Mucosa of stomach (tissue), 1 donor: ENCODE measurements around the gene EXOSC10.
"Not testable (repeated sequence)": the region's sequence is repeated elsewhere in the genome, so short reads cannot be mapped to it uniquely, and the experiment has no call there.

Experiments used
- H3K27me3 ChIP-seq: one replicate; pipeline ENCODE4 v1.7.0; 2013; ENCODE audit warnings: mild to moderate bottlenecking, low read length; ENCODE audit not compliant: control insufficient read depth, insufficient read depth
- H3K36me3 ChIP-seq: one replicate; pipeline ENCODE4 v1.7.0; 2013; ENCODE audit warnings: low read length; ENCODE audit not compliant: control insufficient read depth, insufficient read depth
- H3K4me1 ChIP-seq: one replicate; pipeline ENCODE4 v1.7.0; 2013; ENCODE audit warnings: mild to moderate bottlenecking, low read length; ENCODE audit not compliant: control insufficient read depth, insufficient read depth
- H3K4me3 ChIP-seq: one replicate; pipeline ENCODE4 v1.7.0; 2013; ENCODE audit warnings: low read length
- H3K9ac ChIP-seq: one replicate; pipeline ENCODE4 v1.7.0; 2013; ENCODE audit warnings: mild to moderate bottlenecking, low read length, moderate library complexity
- H3K9me3 ChIP-seq: one replicate; pipeline ENCODE4 v1.7.0; 2013; ENCODE audit warnings: mild to moderate bottlenecking, low read length, moderate library complexity; ENCODE audit not compliant: control insufficient read depth
- donor health status: Pancreatic carcinoma.

EXOSC10 gene

DNA sequence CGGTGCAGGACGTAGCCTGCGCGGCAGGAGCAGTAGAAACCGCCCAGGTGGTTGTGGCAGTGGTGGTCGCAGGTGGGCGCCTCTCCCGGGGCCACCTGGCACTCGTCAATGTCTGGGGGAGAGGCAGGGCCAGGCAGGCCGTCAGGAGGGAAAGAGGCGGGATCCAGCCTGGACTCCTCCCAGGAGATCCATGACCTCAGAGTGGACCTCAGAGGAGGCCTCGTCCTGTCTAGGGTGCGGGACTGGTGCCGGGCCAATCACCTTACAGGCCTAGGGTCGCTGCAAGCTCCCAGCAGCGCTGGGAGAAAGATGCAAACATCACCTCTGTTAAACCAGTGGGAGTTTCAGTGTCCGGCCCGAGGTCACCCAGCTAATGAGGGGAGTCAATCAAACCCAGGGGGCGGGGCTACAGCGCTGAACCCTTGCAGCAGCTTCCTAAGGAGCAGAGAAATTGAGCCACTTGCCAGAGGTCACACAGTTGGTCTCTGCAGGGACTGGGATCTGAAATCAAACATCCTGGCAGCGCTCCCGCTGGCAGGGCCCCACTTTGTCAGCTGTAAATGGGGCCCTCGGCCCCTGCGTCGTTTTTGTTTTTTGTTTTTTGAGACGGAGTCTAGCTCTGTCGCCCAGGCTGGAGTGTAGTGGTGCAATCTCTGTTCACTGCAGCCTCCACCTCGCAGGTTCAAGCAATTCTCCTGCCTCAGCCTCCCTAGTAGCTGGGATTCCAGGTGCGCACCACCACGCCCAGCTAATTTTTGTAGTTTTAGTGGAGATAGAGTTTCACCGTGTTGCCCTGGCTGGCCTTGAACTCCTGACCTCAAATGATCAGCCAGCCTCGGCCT, 54.0 kb downstream of the EXOSC10 start:
- Histone ChIP-seq H3K4me3 (no peak overlapping the region), H3K36me3 (no peaks in the 10 kb centered on the region), H3K4me1 (no peaks in the 10 kb centered on the region), H3K9ac (no peak overlapping the region), H3K27me3 (no peaks in the 10 kb centered on the region), H3K9me3 (no peaks in the 10 kb centered on the region)

DNA sequence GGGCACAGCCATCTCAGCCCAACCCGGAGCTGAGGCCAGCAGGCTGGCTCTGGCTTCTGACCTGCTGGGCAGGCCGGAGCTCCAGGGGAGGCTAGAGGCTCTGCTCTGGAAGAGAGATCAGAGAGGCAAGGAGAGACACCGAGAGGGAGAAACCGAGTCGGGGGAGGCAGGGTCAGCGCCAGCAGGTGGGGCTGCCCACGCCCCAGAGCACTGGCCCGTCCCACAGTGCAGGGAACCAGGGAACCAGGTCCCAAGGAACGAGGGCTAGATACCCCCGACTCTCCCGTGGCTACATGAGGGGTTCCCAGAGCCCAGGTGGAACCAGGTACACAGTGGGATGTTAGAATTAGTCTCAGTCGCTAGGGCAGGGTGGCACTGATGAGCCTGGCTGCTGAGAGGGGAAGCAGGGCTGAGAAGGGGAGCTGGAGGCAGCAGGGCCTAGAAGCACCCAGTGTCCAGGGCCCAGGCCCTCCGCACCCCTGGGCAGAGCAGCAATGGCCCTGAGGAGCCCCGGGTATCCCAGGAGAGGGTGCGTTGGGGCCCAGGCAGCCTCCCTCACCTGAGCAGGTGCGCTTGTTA, 54.7 kb downstream of the EXOSC10 start:
- no peaks in the 10 kb centered on the region for H3K36me3 ChIP-seq
- H3K9ac ChIP-seq, result no peak overlapping the region
- no peaks in the 10 kb centered on the region for H3K4me1 ChIP-seq
- H3K9me3 ChIP-seq, result no peaks in the 10 kb centered on the region
- no peak overlapping the region for H3K4me3 ChIP-seq
- no peaks in the 10 kb centered on the region for H3K27me3 ChIP-seq

DNA sequence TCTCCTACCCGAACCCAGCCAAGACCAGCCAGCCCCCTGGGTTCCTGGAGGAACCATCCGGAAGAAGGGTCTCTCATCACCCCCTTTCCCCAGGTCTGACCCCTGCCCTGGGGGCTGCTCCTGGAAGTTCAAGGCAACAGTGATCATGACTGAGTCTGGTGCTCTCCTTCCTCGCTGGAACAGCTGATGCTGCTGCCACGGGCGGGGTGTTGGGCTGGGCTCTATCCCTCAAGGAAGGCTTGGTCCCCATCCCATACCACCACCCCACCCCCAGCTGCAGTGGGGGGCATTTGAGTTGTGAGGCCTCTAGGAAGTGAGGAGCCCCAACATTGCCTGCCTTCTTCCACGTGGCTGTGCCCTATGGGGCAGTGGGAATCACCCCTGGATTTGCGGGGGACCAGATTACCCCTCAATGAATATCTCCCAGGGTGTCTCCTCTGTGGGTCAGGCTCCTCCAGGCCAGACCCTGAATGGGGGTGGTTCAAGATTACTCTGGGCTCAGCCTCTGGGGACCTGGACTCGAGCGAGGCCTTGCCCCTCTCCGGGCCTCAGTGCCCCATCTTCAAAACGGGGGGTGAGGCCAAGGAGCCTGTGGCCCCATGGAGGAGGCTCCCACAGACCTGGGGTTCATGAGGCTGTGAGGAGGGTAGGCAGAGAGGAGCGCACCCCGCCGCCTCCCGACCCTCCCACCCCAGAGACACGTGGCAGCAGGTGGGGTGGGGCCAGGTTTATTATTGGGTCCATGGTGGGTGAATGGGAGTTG, 55.4 kb downstream of the EXOSC10 start:
- Histone ChIP-seq H3K9me3 (no peaks in the 10 kb centered on the region), H3K36me3 (no peaks in the 10 kb centered on the region), H3K4me1 (no peaks in the 10 kb centered on the region), H3K4me3 (no peak overlapping the region), H3K27me3 (no peaks in the 10 kb centered on the region), H3K9ac (no peak overlapping the region)

DNA sequence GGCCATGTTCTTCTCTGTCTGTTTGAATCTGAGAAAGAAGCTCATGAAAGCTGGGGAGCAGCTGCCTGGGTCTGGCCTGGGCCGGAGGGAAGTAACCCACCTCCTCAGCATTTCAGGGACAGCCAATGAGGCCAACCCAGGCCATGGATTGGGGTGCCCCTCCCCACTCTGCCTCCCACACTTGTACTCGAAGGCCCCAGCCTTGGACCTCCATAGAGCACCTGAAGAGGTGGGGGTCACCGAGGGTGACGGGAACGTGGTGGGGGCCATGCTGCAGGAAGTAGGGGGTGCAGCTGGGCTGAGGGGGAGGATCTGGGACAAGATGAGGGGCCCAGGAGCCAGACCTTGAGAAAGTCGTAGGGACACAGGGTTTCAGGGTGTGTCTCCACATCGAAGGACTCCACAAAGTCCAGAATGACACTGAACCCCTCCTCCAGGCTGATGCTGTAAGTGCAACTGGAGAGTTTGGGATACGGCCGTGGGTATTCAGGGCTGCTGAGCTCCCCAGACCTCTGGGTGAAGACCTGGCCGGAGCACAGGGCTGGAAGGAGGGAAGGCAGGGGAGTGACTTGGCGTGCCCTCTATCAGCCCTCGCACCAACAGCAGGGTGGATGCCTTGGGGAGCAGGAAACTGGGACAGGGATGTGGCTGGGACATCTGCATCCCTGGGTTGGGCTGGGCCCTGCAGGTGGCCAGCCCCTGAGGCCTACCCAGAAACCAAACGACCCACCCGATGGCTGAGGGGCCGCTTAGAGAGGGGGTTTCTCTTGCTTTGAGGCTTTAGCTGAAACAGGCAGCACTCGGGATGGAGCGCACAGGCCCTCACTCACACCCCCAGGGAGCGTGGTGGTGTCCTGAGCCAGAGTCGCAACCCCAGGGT, 56.4 kb downstream of the EXOSC10 start:
- no peaks in the 10 kb centered on the region for H3K4me1 ChIP-seq
- no peaks in the 10 kb centered on the region for H3K36me3 ChIP-seq
- H3K27me3 ChIP-seq, result peaks cover 6% of the 10 kb centered on the region
- no peaks in the 10 kb centered on the region for H3K9me3 ChIP-seq
- no peak overlapping the region for H3K9ac ChIP-seq
- no peak overlapping the region for H3K4me3 ChIP-seq

DNA sequence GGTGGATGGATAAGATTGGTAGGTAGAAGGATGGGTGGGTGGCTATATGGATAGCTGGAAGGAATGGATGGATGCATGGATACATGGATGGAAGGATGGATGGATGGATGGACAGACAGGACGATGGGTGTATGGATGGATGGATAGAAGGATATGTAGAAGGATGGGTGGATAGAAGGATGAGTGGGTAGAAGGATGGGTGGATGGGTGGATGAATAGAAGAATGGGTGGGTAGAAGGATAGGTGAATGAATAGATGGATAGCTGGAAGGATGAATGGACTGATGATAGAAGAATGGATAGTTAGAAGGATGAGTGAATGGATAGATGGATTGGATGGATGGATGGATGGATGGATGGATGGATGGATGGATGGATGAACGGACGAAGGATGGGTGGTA, 57.6 kb downstream of the EXOSC10 start:
- H3K27me3 ChIP-seq, result peaks cover 10% of the 10 kb centered on the region
- H3K36me3 ChIP-seq, result no peaks in the 10 kb centered on the region
- no peak overlapping the region for H3K4me3 ChIP-seq
- no peaks in the 10 kb centered on the region for H3K9me3 ChIP-seq
- no peak overlapping the region for H3K9ac ChIP-seq
- H3K4me1 ChIP-seq, result no peaks in the 10 kb centered on the region

DNA sequence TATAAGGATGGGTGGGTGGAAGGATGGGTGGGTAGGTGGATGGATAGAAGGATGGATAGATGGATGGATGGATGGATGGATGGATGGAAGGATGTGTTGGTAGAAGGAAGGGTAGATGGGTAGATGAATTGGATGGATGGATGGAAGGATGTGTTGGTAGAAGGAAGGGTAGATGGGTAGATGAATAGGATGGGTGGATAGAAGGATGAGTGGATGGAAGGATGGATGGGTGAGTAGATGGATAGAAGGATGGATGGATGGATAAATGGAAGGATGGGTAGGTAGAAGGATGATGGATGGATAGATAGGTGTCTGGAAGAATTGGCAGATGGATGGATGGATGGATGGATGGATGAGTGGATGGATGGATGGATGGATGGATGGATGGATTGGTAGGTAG, 58.6 kb downstream of the EXOSC10 start:
- Histone ChIP-seq H3K27me3 (peaks cover 10% of the 10 kb centered on the region), H3K9ac (no peak overlapping the region), H3K9me3 (no peaks in the 10 kb centered on the region), H3K4me1 (no peaks in the 10 kb centered on the region), H3K4me3 (no peak overlapping the region), H3K36me3 (no peaks in the 10 kb centered on the region)

DNA sequence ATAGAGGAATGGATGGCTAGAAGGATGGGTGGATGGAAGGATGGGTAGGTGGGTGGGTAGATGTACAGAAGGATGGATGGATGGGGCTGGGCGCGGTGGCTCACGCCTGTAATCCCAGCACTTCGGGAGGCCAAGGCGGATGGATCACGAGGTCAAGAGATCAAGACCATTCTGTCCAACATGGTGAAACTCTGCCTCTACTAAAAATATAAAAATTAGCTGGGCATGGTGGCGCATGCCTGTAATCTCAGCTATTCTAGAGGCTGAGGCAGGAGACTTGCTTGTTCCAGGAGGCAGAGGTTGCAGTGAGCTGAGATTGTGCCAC, 59.6 kb downstream of the EXOSC10 start:
- H3K9me3 ChIP-seq, H3K9ac ChIP-seq, H3K4me3 ChIP-seq, H3K4me1 ChIP-seq, H3K27me3 ChIP-seq, H3K36me3 ChIP-seq: not testable (repeated sequence)

DNA sequence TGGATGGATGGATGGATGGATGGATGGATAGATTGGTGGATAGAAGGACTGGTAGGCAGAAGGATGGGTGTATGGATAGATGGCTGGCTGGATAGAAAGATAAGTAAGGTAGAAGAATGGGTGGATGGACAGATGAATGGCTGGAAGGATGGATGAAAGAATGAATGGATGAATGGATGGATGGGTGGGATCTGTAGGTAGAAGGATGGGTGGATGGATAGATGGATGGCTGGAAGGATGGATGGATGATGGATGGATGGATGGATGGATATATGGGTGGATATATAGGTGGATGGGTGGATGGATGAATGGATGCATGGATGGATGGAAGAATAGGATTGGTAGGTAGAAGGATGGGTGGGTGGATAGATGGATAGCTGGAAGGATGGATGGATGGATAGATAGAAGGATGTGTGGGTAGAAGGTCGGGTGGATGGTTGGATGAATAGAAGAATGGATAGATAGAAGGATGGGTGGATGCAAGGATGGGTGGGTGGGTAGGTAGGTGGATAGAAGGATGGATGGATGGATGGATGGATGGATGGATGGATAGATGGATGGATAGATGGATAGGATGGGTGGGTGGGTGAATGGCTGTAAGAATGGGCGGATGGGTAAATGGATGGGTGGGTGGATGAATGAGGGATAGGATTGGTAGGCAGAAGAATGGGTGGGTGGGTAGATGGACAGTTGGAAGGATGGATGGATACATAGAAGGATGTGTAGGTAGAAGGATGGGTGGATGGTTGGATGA, 60.1 kb downstream of the EXOSC10 start:
- peaks cover 10% of the 10 kb centered on the region for H3K27me3 ChIP-seq
- no peaks in the 10 kb centered on the region for H3K36me3 ChIP-seq
- no peaks in the 10 kb centered on the region for H3K9me3 ChIP-seq
- H3K4me1 ChIP-seq, result no peaks in the 10 kb centered on the region
- no peak overlapping the region for H3K4me3 ChIP-seq
- H3K9ac ChIP-seq, result no peak overlapping the region

DNA sequence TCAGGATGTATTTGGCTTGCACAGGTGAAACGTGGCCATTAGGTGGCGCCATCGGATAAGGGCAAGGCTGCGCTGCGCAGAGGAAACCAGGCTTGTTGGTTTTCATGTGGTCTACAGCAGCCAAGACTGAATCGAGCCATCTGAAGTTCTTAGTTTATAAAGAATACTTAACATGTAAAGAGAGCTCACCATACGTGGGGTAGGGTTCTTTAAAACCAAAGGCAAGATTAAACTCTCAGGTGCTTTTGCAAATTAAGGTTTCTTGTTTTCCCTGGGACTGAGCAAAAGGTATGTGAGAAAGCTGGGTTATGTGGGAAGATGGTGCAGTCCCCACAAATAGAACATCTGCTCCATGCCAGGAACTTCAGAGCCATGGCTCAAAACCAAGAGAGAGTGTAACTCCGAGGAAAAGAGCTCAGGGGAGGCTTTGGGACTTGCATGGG, 61.9 kb downstream of the EXOSC10 start:
- H3K9ac ChIP-seq, result no peak overlapping the region
- no peaks in the 10 kb centered on the region for H3K36me3 ChIP-seq
- peaks cover 10% of the 10 kb centered on the region for H3K27me3 ChIP-seq
- H3K4me1 ChIP-seq, result no peaks in the 10 kb centered on the region
- H3K9me3 ChIP-seq, result no peaks in the 10 kb centered on the region
- no peak overlapping the region for H3K4me3 ChIP-seq

DNA sequence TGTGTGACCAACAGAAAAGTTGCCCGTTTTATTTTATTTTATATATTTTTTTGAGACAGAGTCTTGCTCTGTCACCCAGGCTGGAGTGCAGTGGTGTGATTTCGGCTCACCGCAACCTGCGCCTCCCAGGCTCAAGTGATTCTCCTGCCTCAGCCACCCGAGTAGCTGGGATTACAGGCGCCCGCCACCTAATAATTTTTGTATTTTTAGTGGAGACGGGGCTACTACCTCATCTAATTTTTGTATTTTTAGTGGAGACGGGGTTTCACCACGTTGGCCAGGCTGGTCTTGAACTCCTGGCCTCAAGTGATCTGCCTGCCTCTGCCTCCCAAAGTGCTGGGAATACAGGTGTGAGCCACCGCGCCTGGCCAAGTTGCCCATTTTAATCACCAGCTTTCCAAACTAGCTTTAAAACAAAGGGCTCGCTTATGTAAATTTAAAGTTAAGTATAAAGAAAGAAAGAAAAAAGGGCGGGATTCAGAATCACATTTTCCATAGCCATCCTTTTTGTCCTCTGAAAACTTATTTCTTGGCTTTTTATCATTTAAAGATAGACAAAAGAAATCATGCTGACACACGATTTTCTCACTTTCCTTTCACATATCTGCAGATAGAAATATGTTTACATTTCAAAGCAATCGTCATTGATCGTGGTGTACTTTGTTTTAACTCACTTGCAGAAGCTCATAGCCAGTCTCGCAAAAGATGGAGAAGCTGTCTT, 62.5 kb downstream of the EXOSC10 start:
- not testable (repeated sequence) for H3K4me3 ChIP-seq, H3K9ac ChIP-seq

More for the DNA sequence above, 62.5 kb downstream of the EXOSC10 start:
- H3K4me1 ChIP-seq, H3K9me3 ChIP-seq, H3K36me3 ChIP-seq, H3K27me3 ChIP-seq: not testable (repeated sequence)
